SK-N-DZ (cell line): Measurements from ENCODE around the gene ANK3. TPM values are rescaled to one million over a fixed set of nuclear protein-coding genes. Genes with fewer than 3 reads are reported as not detected.
A peak's percentile ranks its signal among the peaks of the same experiment; 100 is the strongest.

Experiments used
- DNase-seq: peaks from one replicate; pipeline ENCODE4 v3.0.0-alpha.2; 2015; ENCODE audit warnings: low spot score
- polyA plus RNA-seq, 2 experiments: library from polyadenylated mRNA; depleted of rRNA; stranded (reverse); fragments of >200 nt; gene quantifications; 2 replicates each; pipeline ENCODE4 v1.2.3, GENCODE V29; 2014

ANK3 gene
- 11.4 and 21.2 TPM in 2 replicates for polyA plus RNA-seq (2014; cell fraction: cytosol; rRNA removed)
- polyA plus RNA-seq (2014; cell fraction: nucleus; rRNA removed), result 24.5 and 38.8 TPM in 2 replicates

- DNase-seq, result no peak
Measured at GRCh38 chr10:60389413-60390025, at the start of gene ANK3. Gene ANK3 (minus strand): TSS chr10:60389875. CDS start chr10:60389538, 337 bp downstream.

GRCh38 chr10:60434418-60435046, 44.9 kb upstream of the ANK3 start:
- peak; percentile 68 for DNase-seq

DNA sequence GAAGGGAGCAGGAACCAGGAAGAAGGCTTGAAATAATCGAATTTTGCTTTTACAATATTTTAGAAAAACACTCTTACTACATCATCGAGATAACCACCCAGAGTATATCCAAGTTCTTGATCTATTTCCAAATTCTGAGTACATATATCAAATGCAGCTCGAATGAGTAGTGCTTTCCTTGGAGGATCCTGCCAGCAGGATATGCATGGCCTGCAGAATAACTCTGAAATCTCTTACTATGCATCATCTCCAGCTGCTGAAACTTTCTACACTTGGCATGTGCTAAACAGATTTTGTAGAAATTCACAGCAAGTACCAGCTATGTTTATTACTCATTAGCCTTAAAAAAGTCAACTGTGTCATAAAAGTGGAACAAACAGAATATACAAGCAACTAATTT, 44.0 kb upstream of the ANK3 start:
- no peak for DNase-seq

DNA sequence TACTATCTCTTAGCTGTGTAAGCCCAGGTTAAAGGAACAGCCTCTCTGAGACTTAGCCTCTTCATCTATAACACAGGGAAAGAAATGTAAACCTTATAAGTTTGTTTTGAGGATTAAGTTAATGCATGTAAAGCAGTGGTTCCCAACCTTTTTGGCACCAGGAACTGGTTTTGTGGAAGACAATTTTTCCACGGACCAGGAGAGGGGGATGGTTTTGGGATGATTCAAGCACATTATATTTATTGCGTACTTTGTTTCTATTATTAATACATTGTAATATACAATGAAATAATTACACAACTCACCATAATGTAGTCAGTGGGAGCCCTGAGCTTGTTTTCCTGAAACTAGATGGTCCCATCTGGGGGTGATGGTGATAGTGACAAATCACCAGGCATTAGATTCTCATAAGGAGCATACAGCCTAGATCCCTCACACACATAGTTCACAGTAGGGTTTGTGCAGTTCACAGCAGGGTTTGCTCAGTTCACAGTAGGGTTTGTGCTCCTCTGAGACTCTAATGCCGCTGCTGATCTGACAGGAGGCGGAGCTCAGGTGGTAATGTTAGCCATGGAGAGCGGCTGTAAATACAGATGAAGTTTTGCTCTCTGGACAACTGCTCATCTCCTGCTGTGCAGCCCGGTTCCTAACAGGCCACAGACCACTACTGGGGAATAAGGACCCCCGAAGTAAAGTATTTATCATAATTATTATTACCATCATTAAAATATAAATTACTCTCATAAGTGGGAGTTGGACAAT, 41.3 kb upstream of the ANK3 start:
- no peak for DNase-seq

DNA sequence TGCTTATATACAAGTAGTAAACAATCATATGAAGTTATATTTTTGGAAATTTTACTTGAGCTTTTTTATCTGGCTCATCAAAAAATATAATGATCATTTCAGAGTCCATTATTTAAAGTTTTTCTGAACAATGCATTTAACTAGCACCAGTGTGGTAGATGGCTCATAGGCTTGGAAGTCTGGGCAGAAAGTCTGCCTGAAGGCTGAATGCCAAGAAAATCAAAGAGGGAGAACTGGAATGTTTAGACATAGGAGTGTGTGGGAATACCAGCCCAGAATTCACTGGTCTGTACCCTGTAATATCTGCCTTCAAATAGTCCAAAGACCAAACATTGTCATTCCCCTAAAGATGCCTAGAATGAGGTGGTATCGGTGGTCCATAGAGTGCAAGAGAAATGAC, 40.3 kb upstream of the ANK3 start:
- no peak for DNase-seq

GRCh38 chr10:60429084-60429849, 39.6 kb upstream of the ANK3 start:
- no peak for DNase-seq

- no peak for DNase-seq
Measured at GRCh38 chr10:60428387-60428737, 38.7 kb upstream of the ANK3 start.

- no peak for DNase-seq
Measured at GRCh38 chr10:60427709-60428386, 38.2 kb upstream of the ANK3 start.

DNA sequence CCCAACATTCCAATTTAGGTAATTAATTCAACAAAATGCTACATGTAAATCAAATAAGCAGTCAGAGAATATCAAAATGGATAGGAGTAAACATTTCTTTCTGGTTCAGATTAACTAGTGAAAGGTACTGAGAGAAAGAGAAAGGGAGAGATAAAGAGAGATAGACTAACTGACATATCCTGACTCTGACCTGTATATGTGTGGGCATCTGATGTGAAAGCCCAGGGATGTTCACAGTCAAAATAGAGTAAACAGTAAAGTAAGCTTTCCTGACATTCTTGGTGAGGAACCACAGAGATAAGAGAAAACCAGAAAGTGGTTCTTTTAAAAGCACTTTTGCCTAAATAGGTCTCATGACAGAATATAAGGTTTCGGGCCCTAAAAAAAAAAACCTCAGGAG, 37.5 kb upstream of the ANK3 start:
- DNase-seq, result no peak

DNA sequence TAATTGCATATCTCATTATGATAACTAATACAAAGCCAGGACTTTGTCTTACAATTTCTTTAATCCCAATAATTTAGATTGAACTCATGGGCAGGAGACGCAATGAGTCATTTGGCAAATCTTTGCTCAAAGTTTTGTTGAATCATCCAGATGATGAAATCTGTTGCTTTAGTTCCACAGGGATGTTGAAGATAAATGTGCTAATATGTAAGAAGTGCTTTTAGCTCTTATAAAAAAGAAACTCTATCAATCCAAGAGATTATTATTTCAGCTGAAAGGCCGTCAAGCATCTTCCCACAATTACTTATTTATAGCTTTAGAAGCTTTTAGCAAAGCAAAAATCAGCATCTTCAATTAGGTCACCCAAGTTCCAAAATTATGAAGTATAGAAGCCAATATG, 36.8 kb upstream of the ANK3 start:
- DNase-seq, result no peak

DNA sequence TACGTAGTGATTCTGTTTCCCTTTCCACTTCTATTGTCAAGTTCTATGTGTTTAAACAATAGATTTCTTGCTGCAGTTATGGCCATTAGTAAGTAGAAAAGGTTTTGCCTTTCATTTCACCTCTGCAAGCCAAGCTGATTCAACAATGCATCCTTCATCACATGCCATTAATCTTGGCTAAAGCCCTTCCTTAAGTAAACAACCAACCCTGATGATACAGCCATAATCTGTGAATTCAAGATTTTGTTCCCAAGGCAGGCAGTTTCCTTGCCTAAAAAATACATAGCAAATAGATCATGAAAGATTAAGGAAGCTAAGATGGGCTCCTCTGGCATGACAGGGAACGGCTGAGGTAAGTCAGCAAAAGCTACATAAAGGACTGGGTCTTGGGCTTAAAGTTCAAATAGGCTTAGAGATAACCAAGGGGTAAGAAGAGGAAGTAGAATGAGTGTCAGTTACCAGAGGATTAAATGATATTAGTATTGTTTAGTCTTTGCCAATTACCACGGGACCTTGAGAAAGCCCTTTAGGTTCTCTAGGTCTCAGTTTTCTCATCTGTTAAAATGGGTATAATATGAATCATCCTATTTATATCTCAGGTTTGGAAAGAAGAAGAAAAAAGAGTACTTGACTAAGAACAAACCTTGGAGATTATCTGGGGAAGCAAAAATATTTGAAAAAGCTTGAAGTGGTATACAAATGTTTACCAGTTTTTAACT, 35.9 kb upstream of the ANK3 start:
- DNase-seq, result no peak

DNA sequence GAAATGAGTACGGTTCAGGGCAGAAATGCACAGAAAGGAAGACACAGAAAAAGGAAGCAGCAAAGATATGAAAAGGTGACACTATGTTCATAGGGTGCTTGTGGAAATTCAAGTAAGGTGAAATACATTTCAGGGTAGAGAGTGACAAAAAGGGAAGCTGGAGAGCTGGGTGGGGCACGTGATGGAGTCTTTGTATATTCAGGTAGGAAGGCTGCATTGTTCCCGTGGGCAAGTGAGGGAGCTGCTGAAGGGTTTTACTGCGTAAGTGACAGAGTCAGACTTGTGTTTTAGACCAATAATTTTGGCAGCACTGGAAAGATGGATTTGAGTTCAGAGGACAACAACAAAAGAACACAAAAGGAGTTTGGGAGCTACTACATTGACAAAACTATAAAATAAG, 35.3 kb upstream of the ANK3 start:
- DNase-seq, result no peak

DNA sequence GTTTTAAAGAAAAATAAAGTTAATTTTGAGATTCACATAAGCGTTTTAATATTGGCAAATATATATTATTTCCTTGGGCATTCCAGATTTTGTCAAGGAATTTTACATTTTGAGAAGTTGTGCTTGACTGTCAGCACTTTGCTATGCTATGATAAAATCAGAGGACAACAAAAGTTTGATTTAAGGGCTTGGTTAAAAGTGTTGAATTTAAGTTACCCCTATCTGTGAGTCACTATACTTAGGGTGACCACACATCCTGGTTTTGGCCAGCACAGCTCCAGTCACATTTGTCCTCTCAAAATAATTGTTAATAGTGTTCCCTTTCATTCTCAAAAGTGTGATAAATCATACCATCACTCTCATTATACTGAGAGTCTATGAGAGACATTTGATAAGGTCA, 34.2 kb upstream of the ANK3 start:
- DNase-seq, result no peak

DNA sequence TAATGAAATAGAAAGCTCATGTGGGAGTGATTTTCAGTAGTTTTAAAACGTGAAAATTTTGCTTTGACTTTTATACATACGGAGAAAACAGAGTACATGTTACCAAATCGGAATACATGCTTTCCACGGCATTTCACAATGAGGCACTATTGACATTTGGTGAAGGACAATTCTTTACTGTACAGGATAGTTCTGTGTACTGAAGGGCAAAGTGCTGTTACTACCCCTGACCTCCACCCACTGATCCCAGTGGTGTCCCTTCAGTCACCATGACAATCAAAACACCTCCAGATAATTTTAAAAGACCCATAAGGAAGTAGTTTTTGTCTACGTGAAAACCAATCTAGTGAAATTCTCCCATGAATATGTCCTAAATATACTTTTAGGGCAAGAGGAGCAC, 33.1 kb upstream of the ANK3 start:
- DNase-seq, result no peak

DNA sequence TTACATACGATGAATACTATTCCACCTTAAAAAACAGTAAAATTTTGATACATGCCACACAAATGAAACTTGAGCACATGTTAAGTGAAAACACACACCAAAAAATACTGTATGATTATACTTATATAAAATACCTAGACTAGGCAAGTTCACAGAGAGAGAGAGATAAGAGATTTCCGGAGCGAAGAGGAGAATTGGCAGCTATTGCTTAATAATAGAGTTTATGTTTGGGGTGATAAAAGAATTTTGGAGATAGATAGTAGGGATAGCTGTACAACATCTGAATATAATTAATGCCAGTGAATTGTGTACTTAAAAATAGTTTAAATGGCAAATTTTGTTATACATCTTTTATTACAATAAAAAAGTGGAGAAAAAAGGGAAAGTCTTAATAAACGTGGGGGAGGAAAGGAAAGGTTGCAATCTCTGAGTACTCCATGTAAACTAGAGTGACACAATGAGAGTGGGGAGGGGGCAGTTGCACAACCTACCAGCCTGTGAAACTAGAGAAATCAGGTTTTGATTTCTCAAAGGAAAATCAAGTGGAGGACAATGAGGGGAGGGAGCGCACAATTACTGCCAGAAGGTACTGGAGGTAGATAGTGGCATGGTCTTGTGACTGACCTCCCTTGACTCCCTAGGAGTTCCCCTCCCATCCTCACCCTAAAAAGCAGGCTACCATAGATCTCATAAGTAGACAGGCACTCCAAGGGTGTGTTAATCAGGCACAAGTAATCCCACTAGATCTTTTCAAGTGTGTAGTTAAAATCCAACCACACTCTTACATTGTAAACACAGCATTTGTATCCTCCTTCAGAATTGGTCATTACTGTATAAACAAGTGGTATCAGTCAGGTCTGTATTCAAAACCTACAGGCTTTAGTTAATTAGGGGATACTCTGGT, 31.6 kb upstream of the ANK3 start:
- no peak for DNase-seq

DNA sequence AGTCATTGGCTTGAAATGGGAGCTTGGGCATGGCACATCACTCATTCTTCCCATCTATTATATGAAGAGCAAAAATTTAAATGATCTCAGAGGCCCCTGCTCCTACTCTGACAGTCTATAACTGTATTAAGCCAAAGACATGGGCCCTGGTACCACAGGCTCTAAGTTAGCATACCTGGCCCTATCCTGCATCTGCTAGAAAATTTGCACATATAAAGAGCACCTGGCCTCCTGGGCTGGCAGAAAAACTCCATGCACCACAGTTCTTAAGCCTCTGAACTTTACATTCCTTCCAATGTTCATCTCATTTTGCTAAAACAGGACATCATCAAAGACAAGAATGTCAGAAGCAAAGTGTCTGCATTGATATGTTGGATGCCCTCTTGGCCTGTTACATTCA, 29.6 kb upstream of the ANK3 start:
- no peak for DNase-seq

DNA sequence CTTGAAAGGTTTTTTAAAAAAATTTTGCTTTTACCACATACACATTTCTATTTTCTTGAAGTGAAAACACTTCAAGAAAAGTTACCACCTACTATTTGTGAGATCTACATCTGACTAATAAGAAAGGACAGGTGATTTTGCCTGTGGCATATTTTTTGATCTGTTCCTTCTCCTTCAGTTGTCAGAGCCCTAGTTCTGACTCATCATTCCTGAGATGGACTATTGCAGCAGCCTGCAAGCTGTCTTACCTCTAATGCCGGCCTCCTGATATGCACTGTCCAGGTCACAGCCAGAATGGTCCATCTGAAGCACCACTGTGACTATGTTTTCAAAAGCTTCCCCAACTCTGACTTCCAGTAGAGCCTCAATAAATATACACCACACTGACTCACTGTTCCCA, 28.2 kb upstream of the ANK3 start:
- peak; percentile 17 for DNase-seq

- peak; percentile 68 for DNase-seq
Measured at GRCh38 chr10:60417024-60417423, 27.3 kb upstream of the ANK3 start.

DNA sequence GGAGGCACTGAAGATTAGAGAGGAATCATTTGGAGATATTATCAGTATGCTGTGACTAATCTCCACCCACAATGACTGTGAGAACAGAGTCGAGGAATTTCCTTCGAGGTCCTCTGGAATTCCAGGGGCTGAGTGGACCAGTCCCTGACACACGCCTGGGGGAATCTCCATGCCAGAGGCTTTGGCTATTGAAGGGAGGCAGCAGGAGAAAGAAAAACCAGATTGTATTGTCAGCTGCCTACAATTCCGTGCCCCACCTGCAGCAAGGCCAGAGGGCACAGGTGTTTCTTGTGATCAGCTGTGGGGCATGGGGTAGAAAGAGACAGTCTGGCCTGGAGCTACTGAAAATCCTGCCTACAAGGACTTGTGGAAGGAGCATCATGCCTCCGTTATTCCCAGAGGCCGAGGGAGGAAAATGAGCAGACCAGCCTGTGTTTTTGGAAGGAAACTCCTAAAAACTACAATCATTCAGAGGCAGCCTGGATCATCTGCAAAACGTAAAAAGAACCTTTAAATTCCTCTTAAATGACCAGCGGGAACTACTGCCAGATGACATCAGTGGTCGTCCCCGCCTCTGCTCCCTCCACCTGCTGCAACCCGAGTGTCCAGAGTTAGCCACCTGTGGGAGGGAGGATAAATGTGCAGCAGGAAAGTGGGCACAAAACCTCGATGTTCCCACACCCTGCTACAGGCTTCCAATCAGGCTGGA, 25.4 kb upstream of the ANK3 start:
- DNase-seq, result no peak
